ENCODE data around the gene YIF1B. TPM values are rescaled to one million over a fixed set of nuclear protein-coding genes. Genes with fewer than 3 reads are reported as not detected.

YIF1B gene
- total RNA-seq, 1 donor from 2014 or later: 78.7 TPM

GRCh38 chr19:38335949-38336637 lies 20.3 kb upstream of the YIF1B start:
- peak; percentile 88 for DNase-seq (ENCODE audit: low read depth, low spot score)

- no peak for DNase-seq (ENCODE audit: low read depth, low spot score)
Observed at GRCh38 chr19:38333245-38333644, 17.5 kb upstream of the YIF1B start.

GRCh38 chr19:38331728-38332127 lies 16.0 kb upstream of the YIF1B start:
- no peak for DNase-seq (ENCODE audit: low read depth, low spot score)

DNA sequence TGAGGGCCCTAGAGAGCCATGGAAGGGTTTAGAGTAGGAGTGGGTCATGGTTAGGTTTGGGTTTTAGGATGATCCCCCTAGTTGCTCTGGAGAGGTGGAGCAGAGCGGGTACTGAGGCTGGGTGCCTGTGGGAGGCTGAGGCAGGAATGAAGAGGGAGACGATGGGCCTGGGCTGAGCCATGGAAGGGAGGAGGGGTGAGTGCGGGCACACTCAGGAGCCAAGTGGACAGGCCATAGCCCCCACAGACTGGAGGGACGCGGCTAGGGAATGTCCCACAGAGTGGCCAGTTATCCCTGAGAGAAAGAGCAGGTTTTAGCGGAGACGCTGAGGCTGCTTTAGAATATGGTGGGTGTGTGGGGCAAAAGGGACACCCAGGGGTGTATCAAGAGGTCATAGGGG lies 13.9 kb upstream of the YIF1B start:
- DNase-seq (ENCODE audit: low read depth, low spot score): no peak

- no peak for DNase-seq (ENCODE audit: low read depth, low spot score)
Observed at GRCh38 chr19:38326591-38326990, 10.8 kb upstream of the YIF1B start.

DNA sequence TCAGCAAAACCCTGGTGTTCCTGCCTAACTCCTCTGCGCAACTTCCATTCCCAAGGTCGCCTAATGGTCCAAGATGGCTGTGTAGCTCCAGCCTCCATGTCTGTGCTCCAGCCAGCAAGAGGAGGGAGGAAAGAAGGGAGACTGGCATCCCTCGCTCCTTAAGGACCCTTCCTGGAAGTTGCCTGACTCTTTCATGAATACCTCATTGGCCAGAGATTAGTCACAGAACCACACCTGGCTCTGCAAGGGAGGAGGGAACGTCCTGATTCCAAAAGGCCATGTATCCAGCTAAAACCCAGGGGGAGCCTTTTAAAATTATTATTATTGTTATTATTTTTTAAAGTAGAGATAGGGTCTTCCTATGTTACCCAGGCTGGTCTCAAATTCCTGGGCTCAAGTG lies 8.7 kb upstream of the YIF1B start:
- DNase-seq (ENCODE audit: low read depth, low spot score): no peak

DNA sequence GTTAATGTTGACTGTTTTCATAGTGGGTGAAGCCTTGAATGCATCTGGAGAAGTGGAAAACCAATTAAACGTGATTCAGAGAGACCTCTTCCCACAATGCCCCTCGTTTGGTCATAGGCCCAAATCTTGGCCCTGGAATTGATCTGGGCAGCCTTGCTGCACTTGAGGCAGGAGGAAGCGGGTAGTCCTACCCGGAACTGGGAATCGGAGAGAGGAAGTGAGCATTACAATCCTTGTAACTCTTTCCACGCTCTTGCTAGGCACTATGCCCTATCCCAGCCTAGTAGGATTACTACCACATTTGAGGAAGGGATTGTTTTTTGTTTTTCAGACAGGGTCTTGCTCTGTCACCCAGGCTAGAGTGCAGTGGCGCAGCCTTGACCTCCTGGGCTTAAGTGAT lies 7.5 kb upstream of the YIF1B start:
- DNase-seq (ENCODE audit: low read depth, low spot score): no peak

GRCh38 chr19:38321646-38322196 lies 6.0 kb upstream of the YIF1B start:
- DNase-seq (ENCODE audit: low read depth, low spot score): no peak

DNA sequence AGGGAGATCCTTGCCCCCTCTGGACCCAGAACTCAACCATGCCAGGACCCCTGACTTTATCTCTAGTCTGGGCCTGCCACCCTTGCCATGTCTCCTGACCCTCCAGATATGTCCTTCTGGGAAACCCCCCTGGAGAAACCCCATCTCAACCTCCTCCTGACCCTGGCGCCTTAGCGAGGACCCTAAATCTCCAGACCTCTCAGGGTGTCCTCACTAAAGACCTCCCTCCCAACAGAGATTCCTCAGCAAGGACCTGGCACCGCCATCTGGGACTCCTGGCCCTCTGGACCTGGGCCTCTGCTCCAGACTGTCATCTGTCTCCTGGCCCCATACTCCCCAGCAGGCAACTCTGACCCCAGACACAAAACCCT lies 5.2 kb upstream of the YIF1B start:
- no peak for DNase-seq (ENCODE audit: low read depth, low spot score)

GRCh38 chr19:38319421-38320258 lies 3.9 kb upstream of the YIF1B start, which contains the start of gene KCNK6:
Gene KCNK6 (plus strand): TSS chr19:38319845. CDS start chr19:38319951, 106 bp downstream.
- no peak for DNase-seq (ENCODE audit: low read depth, low spot score)

DNA sequence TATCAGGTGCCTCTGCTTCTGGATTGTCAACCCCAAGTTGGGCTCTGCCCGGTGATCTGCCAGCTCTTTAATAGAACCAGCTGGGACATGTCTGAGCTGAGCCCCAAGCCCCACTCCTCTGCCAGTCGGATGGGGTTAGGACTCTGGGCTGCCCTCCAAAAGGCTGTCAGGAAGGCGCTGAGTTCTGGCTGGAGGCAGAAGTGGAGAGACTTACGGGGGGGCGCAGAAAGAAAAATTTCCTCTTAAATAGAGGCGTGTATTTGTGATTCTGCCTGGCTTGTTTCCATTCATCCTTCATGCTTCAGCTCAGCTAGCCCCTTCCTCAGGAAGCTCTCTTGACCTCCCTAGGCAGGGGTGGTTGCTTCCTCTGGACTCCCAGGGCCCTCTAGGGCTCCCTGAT lies 2.9 kb upstream of the YIF1B start:
- no peak for DNase-seq (ENCODE audit: low read depth, low spot score)

DNA sequence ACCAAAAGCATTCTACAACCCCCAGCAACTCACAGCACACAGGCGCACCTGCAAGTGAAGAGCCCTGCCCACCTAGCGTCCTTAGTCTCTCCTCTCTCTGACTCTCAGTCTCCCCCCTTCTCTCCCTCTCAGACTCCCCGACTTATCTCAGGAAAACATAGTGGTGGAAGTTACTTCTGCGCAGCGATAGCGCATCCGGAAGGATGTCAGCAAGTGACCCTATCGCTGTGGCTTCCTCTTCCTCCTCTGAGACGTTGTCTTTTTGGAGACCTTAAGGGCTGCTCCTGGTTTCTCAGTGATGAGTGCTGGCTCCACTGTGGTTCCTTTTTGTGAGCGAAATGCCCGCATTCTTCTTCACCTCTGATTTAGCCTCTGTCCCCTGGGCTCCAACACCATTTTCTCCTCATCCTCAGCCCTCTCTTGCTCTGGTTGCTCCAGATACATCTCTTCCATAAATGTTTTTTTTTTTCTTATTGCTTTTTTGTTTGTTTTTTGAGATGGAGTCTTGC lies 1.4 kb upstream of the YIF1B start:
- no peak for DNase-seq (ENCODE audit: low read depth, low spot score)

DNA sequence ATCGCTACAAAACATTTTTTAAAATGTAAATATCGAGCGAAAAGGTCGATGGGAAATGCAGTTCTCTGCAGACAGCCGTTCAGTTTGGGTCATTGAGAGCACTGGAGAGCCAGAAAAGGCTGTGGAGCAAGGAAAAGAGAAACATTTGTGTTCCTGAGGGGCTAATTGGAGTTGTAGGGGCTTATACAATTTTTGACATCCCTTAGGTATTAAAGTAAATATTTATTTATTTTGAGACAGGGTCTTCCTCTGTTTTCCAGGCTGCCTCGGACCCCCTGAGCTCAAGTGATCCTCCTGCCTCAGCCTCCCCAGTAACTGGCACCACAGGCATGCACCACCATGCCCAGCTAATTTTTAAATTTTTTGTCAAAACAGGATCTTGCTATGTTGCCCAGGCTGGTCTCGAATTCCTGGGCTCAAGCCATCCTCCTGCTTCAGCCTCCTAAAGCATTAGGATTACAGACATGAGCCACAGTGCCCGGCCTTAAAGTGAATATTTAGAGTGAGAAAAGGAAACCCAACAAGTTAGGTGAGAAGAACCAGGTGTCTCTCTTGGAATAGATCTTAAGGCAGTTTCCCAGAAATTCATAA lies 825 bp upstream of the YIF1B start:
- no peak for DNase-seq (ENCODE audit: low read depth, low spot score)

DNA sequence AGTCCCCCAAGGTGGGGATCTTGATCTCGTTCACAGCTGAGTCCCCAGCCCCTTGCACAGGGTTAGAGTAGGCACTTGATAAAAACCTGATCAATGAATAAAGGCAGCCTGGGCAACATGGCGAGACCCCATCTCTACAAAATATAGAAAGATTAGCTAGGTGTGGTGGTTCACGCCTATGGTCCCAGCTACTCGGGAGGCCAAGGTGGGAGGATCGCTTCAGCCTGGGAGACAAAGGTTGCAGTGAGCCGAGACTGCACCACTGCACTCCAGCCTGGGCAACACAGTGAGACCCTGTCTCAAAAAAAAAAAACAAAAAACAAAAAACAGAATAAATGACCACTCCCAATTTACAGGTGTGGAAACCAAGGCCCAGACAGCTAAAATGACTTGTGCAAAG lies 4.8 kb downstream of the YIF1B start:
- no peak for DNase-seq (ENCODE audit: low read depth, low spot score)

DNA sequence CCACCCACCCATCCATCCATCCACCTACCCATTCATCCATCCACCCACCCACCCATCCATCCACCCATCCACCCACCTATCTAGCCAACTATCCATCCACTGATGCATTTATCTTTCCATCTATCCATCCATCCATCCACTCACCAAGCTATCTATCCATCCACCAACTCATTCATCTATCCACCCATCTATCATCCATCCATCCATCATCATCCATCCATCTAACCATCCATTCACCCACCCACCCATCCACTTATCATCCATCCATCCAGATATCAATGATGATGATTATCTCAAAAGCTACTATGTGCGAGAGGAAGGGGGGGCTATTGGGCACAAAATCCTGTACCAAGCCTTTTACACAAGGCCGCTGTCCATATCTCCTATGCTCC lies 5.5 kb downstream of the YIF1B start:
- no peak for DNase-seq (ENCODE audit: low read depth, low spot score)

DNA sequence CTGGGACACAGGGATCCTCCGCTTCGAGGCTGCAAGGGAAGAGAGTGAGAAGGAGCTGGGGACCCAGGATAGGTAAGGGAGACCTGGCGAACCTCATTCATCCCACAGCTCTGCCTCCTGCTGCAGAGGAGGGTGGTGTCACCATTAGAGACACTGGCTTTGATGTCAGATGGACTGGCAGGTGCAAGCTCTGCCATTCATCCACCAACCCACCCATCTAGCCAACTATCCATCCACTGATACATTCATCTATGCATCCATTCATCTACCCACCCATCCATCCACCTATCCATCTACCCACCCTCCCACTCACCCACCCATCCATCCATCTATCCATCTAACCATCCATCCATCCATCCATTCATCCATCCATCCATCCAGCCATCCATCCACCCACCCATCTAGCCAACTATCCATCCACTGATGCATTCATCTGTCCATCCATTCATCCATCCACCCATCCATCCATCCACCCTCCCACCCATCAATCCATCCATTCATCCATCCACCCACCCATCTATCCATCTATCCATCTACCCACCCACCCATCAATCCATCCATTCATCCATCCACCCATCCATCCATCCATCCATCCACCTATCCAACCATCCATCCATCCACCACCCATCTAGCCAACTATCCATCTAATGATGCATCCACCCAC lies 6.0 kb downstream of the YIF1B start:
- DNase-seq (ENCODE audit: low read depth, low spot score): no peak

DNA sequence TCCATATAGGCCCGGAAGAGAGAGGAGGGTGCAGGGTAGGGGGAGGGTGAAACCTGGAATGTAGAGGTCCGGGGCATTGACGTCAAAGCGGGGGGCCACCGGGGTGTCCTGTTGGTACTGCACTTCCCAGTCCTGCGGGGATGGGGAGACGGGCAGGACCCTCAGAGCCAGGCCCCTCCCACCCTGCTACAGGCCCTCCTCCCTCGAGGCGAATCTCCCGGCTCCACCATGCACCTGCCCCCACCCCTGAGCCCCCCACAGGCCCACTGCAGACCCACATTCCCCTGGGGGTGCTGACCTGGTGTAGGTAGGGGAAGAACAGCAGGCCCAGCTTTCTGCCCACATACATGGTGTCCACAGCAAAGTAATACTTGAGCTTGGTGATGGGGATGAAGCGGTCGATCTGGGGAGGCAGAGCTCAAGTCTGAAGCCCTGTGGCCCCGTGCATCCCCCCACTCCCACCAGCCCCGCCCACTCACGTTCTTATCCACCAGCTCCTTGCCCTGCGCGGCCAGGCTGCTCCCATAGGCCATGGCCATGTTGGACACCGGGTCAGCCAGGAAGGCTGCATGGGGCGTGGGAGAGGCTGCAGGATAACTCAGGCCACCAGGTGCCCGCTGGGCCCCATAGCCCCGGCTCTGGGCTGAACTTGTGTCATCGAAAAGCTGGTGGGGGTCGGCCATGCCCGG lies 6.7 kb downstream of the YIF1B start:
- DNase-seq (ENCODE audit: low read depth, low spot score): no peak

- DNase-seq (ENCODE audit: low read depth, low spot score): no peak
Observed at GRCh38 chr19:38308006-38308766, 7.6 kb downstream of the YIF1B start.

GRCh38 chr19:38307597-38307996 lies 8.2 kb downstream of the YIF1B start:
- no peak for DNase-seq (ENCODE audit: low read depth, low spot score)

DNA sequence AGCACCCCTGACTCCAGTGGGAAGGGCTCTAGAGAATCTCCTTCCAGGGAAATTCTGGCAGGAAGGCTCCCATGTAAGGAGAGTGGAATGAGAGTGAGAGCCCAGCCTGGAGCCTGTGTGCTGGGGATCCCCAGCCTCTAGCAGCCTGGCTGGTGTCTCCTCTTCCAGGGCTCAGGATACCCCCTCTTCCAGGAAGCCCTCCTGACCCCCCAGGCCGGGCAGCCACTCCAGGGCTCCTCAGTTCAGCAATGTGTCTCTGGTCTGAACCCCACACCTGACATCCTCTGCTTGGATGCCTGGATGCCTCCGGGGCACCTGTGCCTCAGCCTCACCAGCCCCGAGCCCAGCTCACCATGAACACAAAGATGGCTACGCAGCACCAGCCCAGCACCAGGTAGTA lies 8.7 kb downstream of the YIF1B start:
- DNase-seq (ENCODE audit: low read depth, low spot score): no peak
